WTC11 (cell line): ENCODE measurements around the gene ADAP1. TPM values are rescaled to one million over a fixed set of nuclear protein-coding genes. Genes with fewer than 3 reads are reported as not detected.

Experiments
- ATAC-seq: fragments of 200-7000 bp; cut with Tn5 transposase; 2 replicates; pipeline ENCODE4 v1.10.0; 2021; ENCODE audit warnings: mild to moderate bottlenecking, moderate library complexity
- CTCF ChIA-PET: fragments of 300-600 bp; sonication (Branson Sonifier 250); formaldehyde crosslinking; loops from one replicate; lab custom pipeline; 2021; ENCODE audit warnings: antibody characterized with exemption; lab: Charles Lee
- POLR2A ChIA-PET: fragments of 350-600 bp; sonication (Branson Sonifier 250); formaldehyde crosslinking; loops from one replicate; lab custom pipeline; 2021; ENCODE audit warnings: antibody characterized with exemption; lab: Charles Lee
- DNase-seq: peaks from one replicate; pipeline ENCODE4 v3.0.0; 2021; ENCODE audit warnings: low spot score
- H3K27ac Mint-ChIP-seq: 2 replicates; pipeline ENCODE4 v1.8.0; 2021; ENCODE audit warnings: mixed read lengths
- H3K27me3 Mint-ChIP-seq: 2 replicates; pipeline ENCODE4 v1.8.0; 2021; ENCODE audit warnings: low read depth, mild to moderate bottlenecking, moderate library complexity, mixed read lengths
- H3K36me3 Mint-ChIP-seq: 2 replicates; pipeline ENCODE4 v1.8.0; 2021; ENCODE audit warnings: mixed read lengths
- H3K4me1 Mint-ChIP-seq: 2 replicates; pipeline ENCODE4 v1.8.0; 2022; ENCODE audit warnings: mixed read lengths
- H3K4me3 Mint-ChIP-seq: 2 replicates; pipeline ENCODE4 v1.8.0; 2021; ENCODE audit warnings: mild to moderate bottlenecking, moderate library complexity, mixed read lengths
- H3K9me3 Mint-ChIP-seq: 2 replicates; pipeline ENCODE4 v1.8.0; 2021; ENCODE audit warnings: mixed read lengths
- ATF1 ChIP-seq: sonication (generic); formaldehyde crosslinking; IDR thresholded peaks from 2 replicates; pipeline ENCODE4 v1.8.1; 2023; ENCODE audit warnings: mild to moderate bottlenecking, moderate library complexity, missing genetic modification reagents
- GABPB1 ChIP-seq: sonication (generic); formaldehyde crosslinking; IDR thresholded peaks from 2 replicates; pipeline ENCODE4 v1.8.1; 2023; ENCODE audit warnings: mild to moderate bottlenecking, missing genetic modification reagents
- IRF2 ChIP-seq: sonication (generic); formaldehyde crosslinking; IDR thresholded peaks from 2 replicates; pipeline ENCODE4 v1.8.0; 2022; ENCODE audit warnings: low read depth, missing genetic modification reagents, borderline replicate concordance
- MXD4 ChIP-seq: fragments of 250-450 bp; sonication (Bioruptor Pico); IDR thresholded peaks from 2 replicates; pipeline ENCODE4 v1.8.0; 2021; ENCODE audit warnings: mild to moderate bottlenecking, moderate library complexity, borderline replicate concordance
- MYBL2 ChIP-seq: sonication (generic); formaldehyde crosslinking; IDR thresholded peaks from 2 replicates; pipeline ENCODE4 v1.8.1; 2023; ENCODE audit warnings: mild to moderate bottlenecking, moderate library complexity, missing genetic modification reagents
- NFE2L1 ChIP-seq: sonication (generic); formaldehyde crosslinking; IDR thresholded peaks from 2 replicates; pipeline ENCODE4 v1.8.1; 2023; ENCODE audit warnings: missing genetic modification reagents
- NR1H2 ChIP-seq: sonication (generic); formaldehyde crosslinking; IDR thresholded peaks from 2 replicates; pipeline ENCODE4 v1.9.0; 2021; ENCODE audit warnings: mild to moderate bottlenecking, moderate library complexity, missing genetic modification reagents
- NR3C1 ChIP-seq: sonication (generic); formaldehyde crosslinking; conservative IDR thresholded peaks from 2 replicates; pipeline ENCODE4 v1.8.1; 2023; ENCODE audit warnings: low read depth, mild to moderate bottlenecking, missing genetic modification reagents
- SMAD4 ChIP-seq: sonication (generic); formaldehyde crosslinking; IDR thresholded peaks from 2 replicates; pipeline ENCODE4 v1.8.0; 2022; ENCODE audit warnings: mild to moderate bottlenecking, missing genetic modification reagents
- TCF7 ChIP-seq: sonication (generic); formaldehyde crosslinking; IDR thresholded peaks from 2 replicates; pipeline ENCODE4 v1.8.0; 2022; ENCODE audit warnings: mild to moderate bottlenecking, low read depth, missing genetic modification reagents, moderate library complexity
- ZNF232 ChIP-seq: sonication (generic); formaldehyde crosslinking; IDR thresholded peaks from 2 replicates; pipeline ENCODE4 v1.8.0; 2022; ENCODE audit warnings: mild to moderate bottlenecking, missing genetic modification reagents
- ZNF263 ChIP-seq: sonication (generic); formaldehyde crosslinking; IDR thresholded peaks from 2 replicates; pipeline ENCODE4 v1.8.1; 2022; ENCODE audit warnings: low read depth, mild to moderate bottlenecking, moderate library complexity, missing genetic modification reagents
- total RNA-seq: library from RNA; stranded (reverse); gene quantifications from 3 replicates; pipeline ENCODE4 v1.2.3, GENCODE V29; 2021
- TF ChIP-seq, protein P1 (sequence below): sonication (generic); formaldehyde crosslinking; IDR thresholded peaks from 2 replicates; pipeline ENCODE4 v1.8.0; 2022; ENCODE audit warnings: mild to moderate bottlenecking, missing genetic modification reagents
- TF ChIP-seq, protein P2 (sequence below): fragments of 250-450 bp; sonication (Bioruptor Pico); IDR thresholded peaks from 2 replicates; pipeline ENCODE4 v1.9.0; 2021; ENCODE audit warnings: mild to moderate bottlenecking, borderline replicate concordance
- TF ChIP-seq, protein P3 (sequence below): sonication (generic); formaldehyde crosslinking; IDR thresholded peaks from 2 replicates; pipeline ENCODE4 v1.8.0; 2022; ENCODE audit warnings: mild to moderate bottlenecking, missing genetic modification reagents

The ADAP1 gene
- total RNA-seq, 1 experiment from 2014 or later: 4.3 TPM

DNA sequence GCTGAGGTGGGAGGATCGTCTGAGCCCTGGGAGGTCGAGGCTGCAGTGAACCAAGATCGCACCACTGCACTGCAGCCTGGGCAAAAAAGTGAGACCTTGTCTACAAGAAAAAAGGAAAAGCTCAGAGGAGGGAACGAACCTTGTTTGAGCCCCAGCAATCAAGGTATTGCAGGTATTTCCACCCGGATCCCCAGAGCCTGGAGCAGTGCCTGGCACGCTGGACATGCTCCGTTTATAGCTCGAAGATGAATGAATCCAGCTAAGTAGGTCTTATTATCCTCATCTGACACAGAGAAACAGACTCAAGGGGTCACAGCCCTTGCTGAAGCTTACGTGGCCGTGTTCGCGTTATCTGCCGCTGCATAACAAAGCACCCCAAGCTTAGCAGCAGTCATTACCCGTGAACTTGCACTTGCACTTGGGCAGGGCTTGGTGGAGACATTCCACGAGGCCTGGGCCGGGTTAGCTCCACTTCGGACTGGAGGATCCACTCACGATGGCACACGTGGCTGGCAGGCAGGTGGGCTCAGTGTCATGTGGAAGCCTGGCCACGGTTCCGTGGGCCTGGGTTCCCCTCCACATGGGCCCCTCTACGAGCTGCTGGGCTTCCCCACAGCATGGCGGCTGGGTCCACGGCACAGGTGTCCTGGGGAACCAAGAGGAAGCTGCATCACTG lies 24.1 kb upstream of the ADAP1 start:
- ChIA-PET POLR2A (no interaction called here), CTCF (interaction anchor here (0.8 to 1.7 kb wide), 4 partner anchors 11 to 205 kb away, joined by 3 to 6 read pairs (median 4); no protein-coding TSS in a partner anchor)
- no peak for ATAC-seq
- no peak for TF ChIP-seq NFE2L1 (CRISPR knock-in tag)
- TF ChIP-seq, protein P1, sequence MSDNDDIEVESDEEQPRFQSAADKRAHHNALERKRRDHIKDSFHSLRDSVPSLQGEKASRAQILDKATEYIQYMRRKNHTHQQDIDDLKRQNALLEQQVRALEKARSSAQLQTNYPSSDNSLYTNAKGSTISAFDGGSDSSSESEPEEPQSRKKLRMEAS: no peak
- no peak for TF ChIP-seq IRF2
- TF ChIP-seq TCF7 (CRISPR knock-in tag): no peak
- H3K27ac Mint-ChIP-seq: no peak overlapping the region
- peaks cover 2% of the 10 kb centered on the region; the same call in 1 of the 2 replicates for H3K27me3 Mint-ChIP-seq
- H3K9me3 Mint-ChIP-seq: no peaks in the 10 kb centered on the region
- H3K4me3 Mint-ChIP-seq: no peak overlapping the region
- DNase-seq: no peak
- H3K4me1 Mint-ChIP-seq: peaks cover 5% of the 10 kb centered on the region
- H3K36me3 Mint-ChIP-seq: no peaks in the 10 kb centered on the region

DNA sequence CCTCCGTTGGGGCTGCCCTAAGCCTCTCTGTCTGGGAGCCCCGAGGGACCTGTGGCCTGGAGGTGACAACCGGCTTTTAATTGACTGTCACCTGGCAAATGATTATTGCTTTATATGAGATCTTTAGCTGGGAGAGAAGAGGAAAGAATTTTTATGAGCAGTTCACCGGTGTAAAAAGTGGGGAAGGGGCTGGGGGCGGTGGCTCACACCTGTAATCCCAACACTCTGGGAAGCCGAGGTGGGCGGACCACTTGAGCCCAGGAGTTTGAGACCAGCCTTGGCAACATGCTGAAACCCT lies 23.5 kb upstream of the ADAP1 start:
- ChIA-PET POLR2A (no interaction called here), CTCF (interaction anchor here (0.6 to 1.7 kb wide), 5 partner anchors 11 to 778 kb away, joined by 3 to 6 read pairs (median 4); no protein-coding TSS in a partner anchor)
- ATAC-seq (no peak), DNase-seq (no peak)
- Mint-ChIP-seq H3K36me3 (peaks cover 5% of the 10 kb centered on the region; the same call in 1 of the 2 replicates), H3K27ac (no peak overlapping the region), H3K4me3 (no peak overlapping the region), H3K27me3 (peaks cover 2% of the 10 kb centered on the region; the same call in 1 of the 2 replicates), H3K4me1 (peaks cover 5% of the 10 kb centered on the region), H3K9me3 (no peaks in the 10 kb centered on the region)
- no peak for TF ChIP-seq NR3C1
- no peak for TF ChIP-seq MXD4 (CRISPR knock-in tag)
- TF ChIP-seq ZNF232 (CRISPR knock-in tag): no peak
- TF ChIP-seq, protein P2, sequence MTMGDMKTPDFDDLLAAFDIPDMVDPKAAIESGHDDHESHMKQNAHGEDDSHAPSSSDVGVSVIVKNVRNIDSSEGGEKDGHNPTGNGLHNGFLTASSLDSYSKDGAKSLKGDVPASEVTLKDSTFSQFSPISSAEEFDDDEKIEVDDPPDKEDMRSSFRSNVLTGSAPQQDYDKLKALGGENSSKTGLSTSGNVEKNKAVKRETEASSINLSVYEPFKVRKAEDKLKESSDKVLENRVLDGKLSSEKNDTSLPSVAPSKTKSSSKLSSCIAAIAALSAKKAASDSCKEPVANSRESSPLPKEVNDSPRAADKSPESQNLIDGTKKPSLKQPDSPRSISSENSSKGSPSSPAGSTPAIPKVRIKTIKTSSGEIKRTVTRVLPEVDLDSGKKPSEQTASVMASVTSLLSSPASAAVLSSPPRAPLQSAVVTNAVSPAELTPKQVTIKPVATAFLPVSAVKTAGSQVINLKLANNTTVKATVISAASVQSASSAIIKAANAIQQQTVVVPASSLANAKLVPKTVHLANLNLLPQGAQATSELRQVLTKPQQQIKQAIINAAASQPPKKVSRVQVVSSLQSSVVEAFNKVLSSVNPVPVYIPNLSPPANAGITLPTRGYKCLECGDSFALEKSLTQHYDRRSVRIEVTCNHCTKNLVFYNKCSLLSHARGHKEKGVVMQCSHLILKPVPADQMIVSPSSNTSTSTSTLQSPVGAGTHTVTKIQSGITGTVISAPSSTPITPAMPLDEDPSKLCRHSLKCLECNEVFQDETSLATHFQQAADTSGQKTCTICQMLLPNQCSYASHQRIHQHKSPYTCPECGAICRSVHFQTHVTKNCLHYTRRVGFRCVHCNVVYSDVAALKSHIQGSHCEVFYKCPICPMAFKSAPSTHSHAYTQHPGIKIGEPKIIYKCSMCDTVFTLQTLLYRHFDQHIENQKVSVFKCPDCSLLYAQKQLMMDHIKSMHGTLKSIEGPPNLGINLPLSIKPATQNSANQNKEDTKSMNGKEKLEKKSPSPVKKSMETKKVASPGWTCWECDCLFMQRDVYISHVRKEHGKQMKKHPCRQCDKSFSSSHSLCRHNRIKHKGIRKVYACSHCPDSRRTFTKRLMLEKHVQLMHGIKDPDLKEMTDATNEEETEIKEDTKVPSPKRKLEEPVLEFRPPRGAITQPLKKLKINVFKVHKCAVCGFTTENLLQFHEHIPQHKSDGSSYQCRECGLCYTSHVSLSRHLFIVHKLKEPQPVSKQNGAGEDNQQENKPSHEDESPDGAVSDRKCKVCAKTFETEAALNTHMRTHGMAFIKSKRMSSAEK (CRISPR knock-in tag): no peak
- TF ChIP-seq ATF1 (CRISPR knock-in tag): no peak
- TF ChIP-seq SMAD4 (CRISPR knock-in tag): no peak
- no peak for TF ChIP-seq ZNF263 (CRISPR knock-in tag)

DNA sequence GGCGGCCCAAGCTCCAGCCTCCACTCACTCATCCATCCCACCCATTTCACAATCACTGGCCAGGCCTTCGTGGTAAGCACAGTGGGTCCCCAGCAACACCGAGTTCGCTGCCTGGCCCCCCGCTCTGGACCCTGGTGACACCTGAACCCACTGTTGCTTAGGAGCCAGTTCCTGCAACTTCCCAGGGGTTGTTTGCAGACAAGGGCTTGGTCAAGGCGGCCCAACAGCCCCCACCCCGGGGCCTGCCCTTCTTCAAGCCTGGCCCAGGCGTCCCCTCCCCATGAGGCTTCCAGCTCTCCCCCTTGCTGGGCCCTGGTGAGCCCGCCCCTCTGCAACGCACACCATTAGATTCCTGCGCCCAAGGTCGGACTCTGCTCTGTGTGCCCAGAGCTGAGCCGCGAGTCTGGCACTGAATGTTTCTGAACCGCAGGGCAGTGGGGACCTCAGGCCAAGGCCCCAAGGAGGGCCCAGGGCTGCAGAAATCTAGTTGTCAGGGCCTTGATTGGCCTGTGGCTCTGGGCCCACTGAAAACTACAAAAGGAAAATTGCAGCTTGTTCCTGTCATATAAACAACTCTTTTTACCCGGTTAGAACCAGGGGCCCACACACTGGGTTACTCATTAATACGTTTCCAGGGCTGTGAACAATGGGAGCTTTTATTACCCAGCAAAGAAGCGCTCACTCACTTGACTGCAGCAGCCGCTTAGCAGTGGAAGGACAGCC lies 23.0 kb upstream of the ADAP1 start:
- POLR2A ChIA-PET: no interaction called here
- Mint-ChIP-seq H3K4me1 (peaks cover 5% of the 10 kb centered on the region), H3K9me3 (no peaks in the 10 kb centered on the region), H3K27ac (no peak overlapping the region), H3K36me3 (peaks cover 10% of the 10 kb centered on the region; the same call in 1 of the 2 replicates), H3K27me3 (peaks cover 2% of the 10 kb centered on the region; the same call in 1 of the 2 replicates), H3K4me3 (no peak overlapping the region)
- peak; percentile 69; the same call in 1 of the 2 replicates for TF ChIP-seq GABPB1
- TF ChIP-seq NR1H2: no peak
- ATAC-seq (no peak), DNase-seq (no peak)
- CTCF ChIA-PET: interaction anchor here (0.6 to 1.7 kb wide), 4 partner anchors 10 to 777 kb away, joined by 3 to 5 read pairs (median 4); no protein-coding TSS in a partner anchor

DNA sequence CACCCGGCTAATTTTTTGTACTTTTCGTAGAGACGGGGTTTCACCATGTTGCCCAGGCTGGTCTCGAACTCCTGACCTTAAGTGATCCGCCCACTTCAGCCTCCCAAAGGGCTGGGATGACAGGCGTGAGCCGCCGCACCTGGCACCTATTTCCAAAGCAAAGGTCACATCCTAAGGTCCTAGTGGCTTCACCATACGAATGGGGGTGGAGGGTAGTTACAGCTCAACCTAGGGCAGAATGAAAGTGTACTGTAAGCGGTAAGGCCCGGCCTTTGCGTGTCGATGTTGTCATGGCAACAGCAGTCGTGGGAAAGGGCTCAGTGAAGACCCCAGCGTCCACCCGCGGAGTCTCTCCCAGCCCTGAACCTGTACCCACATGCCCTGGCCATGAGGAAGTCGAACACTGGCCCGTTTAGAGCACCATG lies 22.4 kb upstream of the ADAP1 start:
- no peak for ATAC-seq
- Mint-ChIP-seq H3K4me1 (peaks cover 5% of the 10 kb centered on the region), H3K36me3 (peaks cover 16% of the 10 kb centered on the region), H3K27me3 (peaks cover 2% of the 10 kb centered on the region; the same call in 1 of the 2 replicates), H3K4me3 (no peak overlapping the region), H3K27ac (no peak overlapping the region), H3K9me3 (no peaks in the 10 kb centered on the region)
- CTCF ChIA-PET: interaction anchor here (1.7 to 4.4 kb wide), 2 partner anchors 16 to 89 kb away, joined by 5 to 43 read pairs; no protein-coding TSS in a partner anchor
- POLR2A ChIA-PET: no interaction called here
- no peak for DNase-seq
- TF ChIP-seq, protein P3, sequence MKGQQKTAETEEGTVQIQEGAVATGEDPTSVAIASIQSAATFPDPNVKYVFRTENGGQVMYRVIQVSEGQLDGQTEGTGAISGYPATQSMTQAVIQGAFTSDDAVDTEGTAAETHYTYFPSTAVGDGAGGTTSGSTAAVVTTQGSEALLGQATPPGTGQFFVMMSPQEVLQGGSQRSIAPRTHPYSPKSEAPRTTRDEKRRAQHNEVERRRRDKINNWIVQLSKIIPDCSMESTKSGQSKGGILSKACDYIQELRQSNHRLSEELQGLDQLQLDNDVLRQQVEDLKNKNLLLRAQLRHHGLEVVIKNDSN: no peak
- no peak for TF ChIP-seq MYBL2
- TF ChIP-seq, protein P2 (CRISPR knock-in tag): no peak
